T47D (cell line): ENCODE results near the gene LRP5.
"Not testable (repeated sequence)": the region's sequence is repeated elsewhere in the genome, so short reads cannot be mapped to it uniquely, and the experiment has no call there.

Experiments
- DNase-seq, 2 experiments: peaks; one replicate each; pipeline versions ENCODE4 v3.0.0 to v3.0.0-alpha.2; 2011 to 2012; ENCODE audit warnings: low read depth in 1 of 2, low spot score in 1 of 2
- JUND ChIP-seq: IDR thresholded peaks from 2 replicates; pipeline ENCODE4 v1.6.1; 2012; ENCODE audit warnings: low read depth
- in situ Hi-C: cut with HindIII; loops from 2 replicates; pipeline ENCODE4 v1.10.0; 2016; ENCODE audit warnings: low sequenced_read_pairs, low pct_unique_long_range_greater_than_20kb

LRP5 gene

DNA sequence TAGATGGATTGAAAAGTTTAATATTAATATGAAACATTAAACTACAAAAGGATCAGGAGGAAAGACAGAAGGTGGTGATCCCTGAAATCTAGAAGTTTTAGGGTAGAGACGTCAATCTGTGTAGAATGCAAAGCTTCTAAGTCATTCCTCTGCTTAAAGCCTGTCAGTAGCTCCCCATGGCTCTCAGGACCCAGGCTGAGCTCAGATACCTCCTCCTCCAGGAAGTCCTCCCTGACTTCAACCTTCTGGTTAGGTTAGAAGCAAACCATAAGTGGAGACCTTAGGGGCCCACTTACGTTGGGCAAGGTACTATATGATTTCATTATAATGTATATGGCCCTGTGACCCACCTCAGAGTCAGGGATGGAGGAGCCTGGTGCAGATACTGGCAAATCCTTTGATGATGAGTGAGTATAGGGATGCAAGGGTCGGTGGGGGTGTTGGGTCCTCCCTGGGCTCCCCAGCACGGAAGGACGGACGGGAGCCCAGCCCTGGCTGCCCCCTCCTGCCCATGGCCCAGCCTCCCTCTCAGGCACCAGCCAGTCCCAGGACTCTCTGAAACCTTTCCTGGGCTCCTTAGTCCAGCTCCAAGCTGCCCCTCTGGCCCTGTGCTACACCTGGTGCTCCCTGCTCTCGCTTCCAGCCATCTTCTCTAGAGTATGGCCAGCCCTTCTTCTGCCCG, 145.0 kb downstream of the LRP5 start:
- in situ Hi-C loops = no loop called here
- TF ChIP-seq JUND = no peak
- no peak for DNase-seq

DNA sequence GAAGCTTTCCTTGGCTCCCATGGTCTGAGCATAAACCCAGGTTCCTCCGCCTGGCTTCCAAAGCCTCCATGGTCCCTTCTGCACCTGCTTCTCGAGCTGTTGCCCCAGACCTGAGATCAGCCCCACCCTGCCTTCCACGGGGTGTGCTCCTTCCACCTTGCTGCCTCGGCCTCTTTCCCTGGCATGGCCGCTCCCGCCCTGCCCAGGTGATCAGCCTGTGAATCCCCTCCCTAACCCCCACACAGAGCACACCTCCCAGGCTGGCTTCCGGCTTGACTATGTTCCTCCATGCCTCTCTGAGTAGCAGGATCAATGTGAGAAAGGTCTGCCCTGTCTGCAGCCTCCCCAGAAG, 145.5 kb downstream of the LRP5 start:
- no peak for DNase-seq
- TF ChIP-seq JUND = no peak
- in situ Hi-C loops = no loop called here

DNA sequence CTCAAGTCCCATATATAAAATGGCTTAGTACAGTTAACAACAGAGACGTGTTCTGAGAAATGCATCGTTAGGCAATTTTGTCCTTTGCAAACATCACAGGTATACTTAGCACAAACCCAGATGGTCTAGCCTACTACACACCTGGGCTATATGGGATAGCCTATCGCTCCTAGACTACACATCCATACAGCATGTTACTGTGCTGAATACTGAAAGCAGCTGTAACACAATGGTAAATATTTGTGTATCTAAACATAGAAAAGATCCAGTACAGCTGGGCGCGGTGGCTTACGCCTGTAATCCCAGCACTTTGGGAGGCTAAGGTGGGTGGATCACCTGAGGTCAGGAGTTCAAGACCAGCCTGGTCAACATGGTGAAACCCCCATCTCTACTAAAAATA, 145.9 kb downstream of the LRP5 start:
- in situ Hi-C loops, DNase-seq: not testable (repeated sequence)

DNA sequence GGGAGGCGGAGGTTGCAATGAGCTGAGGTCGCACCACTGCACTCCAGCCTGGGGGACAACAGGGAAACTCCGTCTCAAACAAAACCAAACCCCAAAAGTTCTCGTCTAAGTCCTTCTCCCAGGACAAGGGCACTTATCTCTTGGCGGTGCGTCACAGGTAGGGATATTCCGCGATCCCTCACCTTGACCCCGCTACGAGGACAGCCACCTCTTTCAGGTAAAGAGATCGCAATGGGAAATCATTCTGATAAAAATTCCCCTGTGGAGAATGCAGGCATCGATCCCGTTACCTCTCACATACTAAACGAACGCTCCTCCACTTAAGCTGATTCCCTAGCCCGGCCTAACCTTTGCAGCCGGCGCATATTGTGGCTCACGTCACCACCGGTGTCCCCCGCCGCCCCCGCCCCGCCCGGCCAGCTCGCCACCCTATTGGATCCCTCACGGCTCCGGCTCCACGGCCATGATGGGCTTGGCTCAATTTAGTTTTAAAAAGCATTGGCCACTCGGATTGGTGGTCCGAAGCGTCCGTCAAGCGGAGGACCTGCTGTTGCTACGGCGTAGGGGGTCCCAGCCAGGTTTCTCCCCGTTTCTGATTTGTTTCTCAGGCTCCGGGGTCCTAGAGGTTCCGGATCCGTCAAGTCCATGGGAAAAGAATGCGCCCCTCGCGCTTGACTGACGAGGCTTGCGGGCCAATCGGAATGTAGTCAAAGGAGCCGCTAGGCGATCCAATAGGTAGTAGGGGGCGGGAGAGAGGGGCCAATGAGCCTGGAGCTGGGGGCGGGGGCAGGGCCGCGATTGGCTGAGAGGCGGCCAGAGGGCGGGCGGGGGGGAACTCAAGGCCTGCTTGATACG, 147.7 kb downstream of the LRP5 start:
- in situ Hi-C loops = no loop called here
- no peak for TF ChIP-seq JUND
- peak; percentile 99 to 100 for DNase-seq

DNA sequence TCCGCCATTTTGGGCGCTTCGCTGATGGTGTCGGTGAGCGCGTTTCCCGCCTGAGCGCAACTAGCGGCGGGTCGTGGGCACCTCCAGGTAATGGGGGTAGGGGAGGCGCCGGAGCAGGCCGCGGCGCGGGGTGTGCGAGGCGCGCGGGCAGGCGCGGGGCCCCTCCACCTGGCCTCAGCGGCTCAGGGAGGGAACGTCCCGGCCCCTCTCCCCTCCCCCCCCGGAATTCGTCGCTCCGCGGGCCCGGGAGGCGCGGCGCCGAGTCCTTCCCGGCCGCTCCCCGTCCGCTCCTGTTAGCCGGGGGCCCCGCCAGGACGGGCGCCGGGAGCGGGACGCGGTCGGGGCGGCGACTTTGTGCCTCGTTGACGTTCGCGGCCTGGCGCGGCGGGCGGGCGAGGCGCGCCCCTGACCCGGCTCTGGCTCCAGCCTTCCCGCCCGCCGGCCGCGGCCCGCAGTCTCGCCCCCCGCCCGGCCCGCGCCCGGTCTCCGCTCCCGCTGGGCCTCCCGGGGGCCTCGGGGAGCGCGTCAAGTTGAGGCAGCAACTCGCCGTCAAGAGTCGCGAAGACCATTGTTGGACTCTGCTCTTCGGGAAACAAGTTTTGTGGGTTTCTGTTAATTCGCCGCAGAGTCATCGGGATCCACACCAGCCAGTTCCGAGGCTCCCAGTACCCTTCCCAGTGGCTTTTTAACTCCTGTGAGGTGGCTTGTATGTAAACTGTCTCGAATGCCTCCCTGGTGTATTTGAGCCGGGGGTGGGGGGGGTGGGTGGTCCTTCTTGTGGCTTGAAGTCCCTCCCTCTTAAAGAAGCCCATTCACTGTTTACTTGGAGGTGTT, 148.6 kb downstream of the LRP5 start, which contains the start of gene PPP6R3:
Gene PPP6R3, plus strand, starts transcription at position 12 of the 834 bp plus-strand sequence. CDS start 76,913 bp downstream, outside the sequence.
- peak; percentile 63 to 72 for DNase-seq
- no peak for TF ChIP-seq JUND
- in situ Hi-C loops = no loop called here

DNA sequence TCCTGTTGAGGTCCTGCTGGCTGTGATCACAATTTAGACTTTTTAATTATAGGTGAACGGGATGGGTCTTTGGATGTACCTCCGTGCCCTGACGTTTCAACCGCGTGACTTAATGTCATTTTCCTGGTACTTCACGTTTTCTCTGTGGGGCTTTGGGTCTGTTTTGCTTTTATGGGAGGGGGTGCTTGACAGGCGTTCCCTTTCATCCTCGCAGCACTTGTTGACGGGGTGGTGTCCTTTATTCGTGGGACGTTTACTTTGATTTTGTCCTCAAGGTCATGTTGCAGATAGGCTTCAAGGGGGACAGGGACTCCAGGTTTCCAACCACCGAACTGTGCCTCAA, 149.2 kb downstream of the LRP5 start:
- in situ Hi-C loops = no loop called here
- TF ChIP-seq JUND = no peak
- no peak for DNase-seq

DNA sequence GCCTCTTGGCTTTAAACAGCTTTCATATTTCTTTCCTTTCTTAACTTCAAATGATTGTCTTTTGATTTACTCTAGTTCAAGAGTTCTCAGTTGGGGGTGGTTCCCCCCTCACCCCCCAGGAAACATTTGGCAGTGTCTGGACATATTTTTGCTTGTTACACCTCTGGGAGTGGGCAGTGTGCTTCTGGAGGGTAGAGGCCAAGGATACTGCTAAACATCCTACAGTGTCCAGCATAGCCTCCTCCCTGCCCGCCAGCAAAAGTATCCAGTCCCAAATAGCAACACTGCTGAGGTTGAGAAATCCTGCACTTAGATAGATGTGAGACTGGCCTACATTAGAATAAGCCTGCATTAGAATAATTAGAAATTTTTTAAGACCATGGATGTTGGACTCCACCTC, 151.3 kb downstream of the LRP5 start:
- TF ChIP-seq JUND = no peak
- no peak for DNase-seq
- in situ Hi-C loops = no loop called here

DNA sequence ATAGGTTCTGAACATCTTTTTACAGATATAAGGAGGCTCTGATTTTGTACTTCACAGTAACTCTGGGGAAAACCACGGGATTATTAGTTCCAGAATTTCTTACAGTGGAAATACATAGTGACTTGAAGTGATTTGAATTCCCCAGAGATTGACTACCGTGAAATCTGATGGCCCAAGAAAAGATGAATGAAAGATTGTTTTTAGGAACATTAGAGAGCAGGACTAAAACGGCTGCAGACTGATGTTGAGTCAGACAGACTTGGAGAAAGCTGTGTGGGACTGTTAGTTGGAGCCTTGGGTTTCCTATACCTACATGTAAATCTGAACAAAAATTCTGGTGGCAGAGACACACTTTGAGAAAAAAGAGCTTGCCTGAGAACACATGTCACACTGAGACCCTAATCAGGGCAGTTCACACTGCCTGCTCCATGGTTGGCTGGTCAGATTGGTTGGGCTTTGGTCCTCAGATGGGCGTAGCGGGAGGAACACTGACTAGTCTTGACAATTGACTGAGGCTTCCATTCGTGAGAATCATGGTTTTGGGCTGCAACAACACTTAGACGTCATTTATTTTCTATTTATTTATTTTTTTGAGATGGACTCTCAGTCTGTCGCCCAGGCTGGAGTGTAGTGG, 154.9 kb downstream of the LRP5 start:
- DNase-seq = no peak
- in situ Hi-C loops = no loop called here

DNA sequence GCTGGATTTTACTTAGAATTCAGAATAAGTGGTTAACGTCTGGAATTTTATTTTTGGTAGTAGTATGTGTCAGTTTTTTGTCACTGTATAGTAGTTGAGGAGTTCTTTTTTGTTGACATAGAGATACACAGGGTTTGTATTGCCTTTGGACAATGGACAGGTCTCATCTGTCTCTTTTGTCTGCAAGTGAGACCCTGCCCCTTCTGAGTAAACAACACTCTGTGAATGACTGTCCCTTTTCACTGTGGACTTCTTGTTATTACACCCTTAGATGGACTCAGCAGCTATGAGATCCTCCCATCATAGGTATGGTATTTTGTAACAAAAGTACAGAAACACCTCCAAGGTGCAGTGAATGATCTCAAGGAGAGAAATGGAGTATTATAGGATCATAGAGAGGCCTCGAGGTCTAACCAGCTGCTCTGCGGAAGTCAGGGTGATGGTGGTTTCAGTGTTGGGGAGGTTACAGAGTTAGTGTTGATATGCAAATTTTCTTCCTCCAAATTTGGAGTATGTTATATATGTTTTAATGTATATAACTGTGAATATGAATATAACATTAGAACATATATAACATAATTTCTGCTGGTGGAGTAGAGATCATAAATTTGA, 155.9 kb downstream of the LRP5 start:
- TF ChIP-seq JUND = no peak
- no peak for DNase-seq
- in situ Hi-C loops = no loop called here

More for the DNA sequence above, 154.9 kb downstream of the LRP5 start:
- TF ChIP-seq JUND = no peak

DNA sequence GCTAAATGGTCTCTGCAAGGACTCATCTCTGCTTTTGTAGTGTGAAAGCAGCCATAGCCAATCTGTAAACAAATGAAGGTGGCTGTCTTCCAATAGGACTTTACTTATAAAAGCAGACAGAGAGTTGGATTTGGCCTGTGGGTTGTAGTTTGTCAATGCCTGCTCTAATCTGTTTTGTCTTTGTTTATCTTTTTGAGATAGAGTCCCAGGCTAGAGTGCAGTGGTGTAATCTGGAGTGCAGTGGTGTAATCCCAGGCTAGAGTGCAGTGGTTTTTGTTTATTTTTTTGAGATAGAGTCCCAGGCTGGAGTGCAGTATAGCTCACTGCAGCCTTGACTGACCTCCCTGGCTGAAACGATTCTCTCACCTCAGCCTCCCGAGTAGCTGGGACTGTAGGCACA, 156.7 kb downstream of the LRP5 start:
- no peak for TF ChIP-seq JUND
- no peak for DNase-seq
- in situ Hi-C loops = no loop called here

DNA sequence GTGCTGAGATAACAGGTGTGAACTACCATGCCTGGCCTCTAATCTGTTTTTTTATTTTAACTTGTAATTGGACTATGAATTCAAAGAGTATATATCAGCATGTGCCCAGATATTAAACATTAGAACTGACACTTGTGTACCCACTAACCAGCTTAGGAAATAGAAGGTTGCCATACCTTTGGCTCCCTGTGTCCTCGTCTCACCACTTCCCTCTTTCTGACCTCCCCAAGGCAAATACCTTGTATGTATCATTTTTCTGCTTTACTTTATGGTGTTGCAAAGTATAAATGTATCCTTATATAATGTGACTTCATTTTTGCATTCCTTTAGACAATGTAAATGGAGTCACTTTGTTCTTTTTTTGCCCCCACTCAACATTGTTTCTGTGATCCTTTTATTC, 157.3 kb downstream of the LRP5 start:
- TF ChIP-seq JUND = no peak
- in situ Hi-C loops = no loop called here
- no peak for DNase-seq

DNA sequence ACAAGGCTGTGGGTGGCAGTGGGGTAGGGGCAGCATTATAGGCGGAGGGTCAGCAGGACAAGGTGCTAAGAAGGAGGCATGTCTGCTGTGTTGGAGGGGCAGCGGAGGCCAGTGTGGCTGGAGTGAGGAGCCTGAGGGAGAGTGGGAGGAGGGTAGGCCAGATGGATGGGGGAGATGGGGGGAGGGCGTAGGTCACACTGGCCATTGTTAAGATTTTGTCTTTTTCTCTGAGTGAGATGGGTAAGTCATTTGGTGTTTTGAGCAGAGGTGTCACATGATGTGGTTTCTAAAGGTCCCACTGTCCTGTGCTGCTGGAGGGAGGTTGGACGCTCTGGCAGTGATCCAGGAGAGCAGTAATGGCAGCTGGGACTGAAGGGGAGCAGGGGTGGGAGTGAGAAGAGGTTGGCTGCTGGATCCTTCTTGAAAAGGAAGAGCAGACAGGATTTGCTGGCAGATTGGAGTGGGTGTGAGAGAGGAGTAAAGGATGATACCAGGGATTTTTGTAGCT, 158.0 kb downstream of the LRP5 start:
- DNase-seq = no peak
- in situ Hi-C loops = no loop called here
- no peak for TF ChIP-seq JUND
